ENCODE data around the gene CYB5D1.

DNA sequence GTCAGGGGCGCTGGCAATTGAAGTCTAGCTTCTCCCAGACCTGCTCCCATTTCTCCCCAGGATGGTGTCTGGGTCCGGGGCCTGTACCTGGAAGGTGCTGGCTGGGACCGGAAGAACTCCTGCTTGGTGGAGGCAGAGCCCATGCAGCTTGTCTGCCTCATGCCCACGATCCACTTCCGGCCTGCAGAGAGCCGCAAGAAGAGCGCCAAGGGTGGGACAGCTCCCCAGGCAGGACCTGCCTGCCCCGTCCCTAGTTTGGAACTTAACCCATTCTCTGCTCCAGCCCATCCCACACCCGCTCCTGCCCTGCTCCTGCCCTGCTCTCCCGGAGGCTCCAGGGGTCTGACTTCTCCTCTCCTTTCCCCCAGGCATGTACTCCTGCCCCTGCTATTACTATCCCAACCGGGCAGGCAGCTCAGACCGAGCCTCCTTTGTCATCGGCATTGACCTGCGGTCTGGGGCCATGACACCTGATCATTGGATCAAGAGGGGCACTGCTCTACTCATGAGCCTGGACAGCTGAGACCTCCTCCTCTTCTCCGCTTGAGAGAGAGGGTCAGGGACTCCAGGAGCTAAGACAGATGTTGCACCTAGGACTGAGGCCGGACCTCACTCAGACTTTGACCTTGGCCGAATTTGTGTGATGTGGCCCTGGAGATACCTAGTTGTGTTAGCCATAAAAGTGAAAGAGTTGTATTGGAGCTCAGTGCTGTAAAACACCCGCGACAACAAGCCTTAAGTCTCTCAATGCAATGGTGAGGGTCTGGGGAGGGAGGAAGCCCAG is 24.6 kb upstream of the CYB5D1 start:
- TF ChIP-seq, protein P1, sequence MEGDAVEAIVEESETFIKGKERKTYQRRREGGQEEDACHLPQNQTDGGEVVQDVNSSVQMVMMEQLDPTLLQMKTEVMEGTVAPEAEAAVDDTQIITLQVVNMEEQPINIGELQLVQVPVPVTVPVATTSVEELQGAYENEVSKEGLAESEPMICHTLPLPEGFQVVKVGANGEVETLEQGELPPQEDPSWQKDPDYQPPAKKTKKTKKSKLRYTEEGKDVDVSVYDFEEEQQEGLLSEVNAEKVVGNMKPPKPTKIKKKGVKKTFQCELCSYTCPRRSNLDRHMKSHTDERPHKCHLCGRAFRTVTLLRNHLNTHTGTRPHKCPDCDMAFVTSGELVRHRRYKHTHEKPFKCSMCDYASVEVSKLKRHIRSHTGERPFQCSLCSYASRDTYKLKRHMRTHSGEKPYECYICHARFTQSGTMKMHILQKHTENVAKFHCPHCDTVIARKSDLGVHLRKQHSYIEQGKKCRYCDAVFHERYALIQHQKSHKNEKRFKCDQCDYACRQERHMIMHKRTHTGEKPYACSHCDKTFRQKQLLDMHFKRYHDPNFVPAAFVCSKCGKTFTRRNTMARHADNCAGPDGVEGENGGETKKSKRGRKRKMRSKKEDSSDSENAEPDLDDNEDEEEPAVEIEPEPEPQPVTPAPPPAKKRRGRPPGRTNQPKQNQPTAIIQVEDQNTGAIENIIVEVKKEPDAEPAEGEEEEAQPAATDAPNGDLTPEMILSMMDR (IDR thresholded peaks at IDR 0.05), result no peak
- TF ChIP-seq EP300 (IDR thresholded peaks at IDR 0.05) (no peak), POLR2A (IDR thresholded peaks at IDR 0.05) (no peak)

All from ovary (tissue), 3 donors.